HFF-Myc (cell line): ENCODE data around the gene ST7.

Experiments
- DNase-seq: peaks from one replicate; pipeline ENCODE4 v3.0.0-alpha.2; 2011; ENCODE audit warnings: low read depth; ENCODE audit errors: extremely low read depth
- H3K4me3 ChIP-seq: replicated peaks from 2 replicates; pipeline ENCODE4 v1.5.1; 2011; ENCODE audit warnings: low read depth, mild to moderate bottlenecking, control low read depth, low read length
- CTCF ChIP-seq: IDR thresholded peaks from 2 replicates; pipeline ENCODE4 v1.5.1; 2012; ENCODE audit warnings: mild to moderate bottlenecking, low read depth, low read length, control low read depth; ENCODE audit errors: missing control alignments

The ST7 gene

GRCh38 chr7:117138495-117138894 lies 185.2 kb downstream of the ST7 start:
- no peak for DNase-seq
- TF ChIP-seq CTCF: no peak
- no peak overlapping the region for H3K4me3 ChIP-seq

DNA sequence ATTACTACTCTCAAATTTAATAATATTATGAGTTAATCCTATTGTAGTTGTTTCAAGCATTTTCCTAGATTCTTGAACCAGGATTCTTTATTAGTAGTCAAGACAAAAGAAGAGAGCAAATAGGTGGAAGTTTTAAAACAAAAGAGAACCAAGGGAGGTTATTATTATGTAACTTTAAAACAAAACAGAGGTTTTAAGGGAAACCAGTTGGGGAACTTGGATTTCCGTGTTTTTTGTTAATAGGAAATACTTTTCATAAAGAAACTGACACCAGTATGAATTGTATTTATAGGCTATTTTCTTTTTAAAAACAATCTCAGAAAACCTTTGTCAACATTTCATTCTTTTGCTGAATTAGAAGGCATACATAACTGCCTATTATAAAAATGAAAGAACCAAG lies 185.7 kb downstream of the ST7 start:
- H3K4me3 ChIP-seq: no peak overlapping the region
- DNase-seq: no peak
- TF ChIP-seq CTCF: no peak

GRCh38 chr7:117139397-117139984 lies 186.2 kb downstream of the ST7 start:
- no peak for DNase-seq
- no peak for TF ChIP-seq CTCF
- H3K4me3 ChIP-seq: no peak overlapping the region

DNA sequence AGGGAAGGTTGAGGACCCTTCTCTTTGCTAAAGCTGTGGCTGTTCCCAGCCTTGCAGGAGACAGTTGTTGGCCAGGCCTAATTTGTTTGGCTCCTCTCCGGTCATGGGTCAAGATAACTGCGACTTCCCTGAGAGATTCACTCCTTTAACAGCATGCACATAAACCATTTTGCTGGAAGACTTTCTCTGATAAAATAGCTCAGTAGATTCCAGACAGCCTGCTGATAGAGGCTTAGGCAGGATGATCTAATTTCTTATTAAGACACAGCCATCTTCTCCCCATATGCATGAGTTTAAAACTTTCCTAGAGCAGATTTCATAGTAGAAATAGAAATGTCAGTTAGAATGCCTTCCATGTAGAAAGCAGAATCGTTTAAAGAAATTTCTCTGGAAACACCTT lies 187.6 kb downstream of the ST7 start:
- no peak overlapping the region for H3K4me3 ChIP-seq
- DNase-seq: no peak
- no peak for TF ChIP-seq CTCF

DNA sequence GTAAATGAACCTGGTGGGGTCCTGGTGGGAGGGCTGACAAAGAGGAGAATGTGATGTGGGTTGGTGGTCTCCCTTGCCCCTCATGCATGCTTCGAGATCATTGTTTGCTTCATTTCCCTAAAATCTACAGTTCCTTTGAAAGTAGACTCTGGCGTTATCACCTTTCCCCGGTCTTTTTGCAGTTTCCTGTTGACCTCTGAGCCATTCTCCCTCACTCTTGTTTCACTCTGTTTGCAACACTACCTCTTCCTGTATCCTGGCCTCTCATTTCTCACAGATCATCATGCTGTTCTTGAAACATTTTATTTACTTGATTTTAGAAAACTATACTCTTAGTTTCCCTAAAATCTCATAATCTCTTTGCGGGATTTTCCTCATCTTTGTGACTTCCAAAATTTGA lies 189.8 kb downstream of the ST7 start:
- DNase-seq: no peak
- no peak for TF ChIP-seq CTCF
- H3K4me3 ChIP-seq: no peak overlapping the region

GRCh38 chr7:117143580-117143979 lies 190.3 kb downstream of the ST7 start:
- no peak for DNase-seq
- TF ChIP-seq CTCF: no peak
- no peak overlapping the region for H3K4me3 ChIP-seq

DNA sequence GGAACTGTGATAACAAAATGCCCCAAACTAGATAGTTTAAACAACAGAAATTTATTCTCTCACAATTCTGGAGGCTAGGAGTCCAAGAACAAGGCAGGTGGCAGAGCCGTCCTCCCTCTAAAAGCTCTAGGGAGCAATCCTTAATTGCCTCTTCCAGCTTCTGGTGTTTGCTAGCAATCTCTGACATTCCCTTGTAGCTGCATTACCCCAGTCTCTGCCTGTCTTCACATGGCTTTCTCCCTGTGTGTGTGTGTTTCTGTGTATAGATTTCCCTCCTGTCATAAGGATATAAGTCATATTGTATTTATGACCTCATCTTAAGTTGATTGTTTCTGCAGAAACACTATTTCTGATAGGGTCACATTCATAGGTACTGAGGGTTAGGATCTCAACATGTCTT lies 192.0 kb downstream of the ST7 start:
- no peak overlapping the region for H3K4me3 ChIP-seq
- no peak for DNase-seq
- no peak for TF ChIP-seq CTCF
